Measurements from ENCODE around the gene SLC13A2. TPM values are rescaled to one million over a fixed set of nuclear protein-coding genes. Genes with fewer than 3 reads are reported as not detected.

The SLC13A2 gene
- total RNA-seq, 1 experiment from 2014 or later: not detected

- H3K27ac ChIP-seq (ENCODE audit: insufficient read length, low read depth, low read length): no peak overlapping the region
- H2AFZ ChIP-seq (ENCODE audit: low read length): no peak overlapping the region
- H3K4me2 ChIP-seq (ENCODE audit: insufficient read depth, insufficient read length, low read length): no peak overlapping the region
Measured at GRCh38 chr17:28446716-28447395, 26.6 kb upstream of the SLC13A2 start.

More at GRCh38 chr17:28446716-28447395, 26.6 kb upstream of the SLC13A2 start:
- Histone ChIP-seq H4K8ac (replicated peaks; ENCODE audit: insufficient read length, low read depth, low read length) (no peak overlapping the region), H3K18ac (ENCODE audit: insufficient read length, low read depth, low read length) (no peak overlapping the region), H3K27me3 (ENCODE audit: insufficient read depth, low read length) (no peaks in the 10 kb centered on the region), H4K20me1 (ENCODE audit: control insufficient read depth, insufficient read depth, insufficient read length) (no peaks in the 10 kb centered on the region), H2BK5ac (ENCODE audit: insufficient read length, low read length) (no peak overlapping the region), H3K4ac (ENCODE audit: low read depth, low read length) (no peak overlapping the region), H3K79me1 (ENCODE audit: insufficient read depth, low read depth, low read length, poor library complexity, severe bottlenecking) (no peaks in the 10 kb centered on the region), H2AK5ac (ENCODE audit: insufficient read length, low read length) (no peak overlapping the region), H2BK20ac (ENCODE audit: low read depth, low read length, poor library complexity, severe bottlenecking) (no peak overlapping the region), H3K79me2 (ENCODE audit: insufficient read depth, low read length) (no peaks in the 10 kb centered on the region), H3K23ac (ENCODE audit: insufficient read length, low read depth, low read length) (no peak overlapping the region), H2BK15ac (ENCODE audit: low read depth, low read length) (no peak overlapping the region), H3K23me2 (ENCODE audit: insufficient read length, low read depth, low read length, poor library complexity, severe bottlenecking) (no peaks in the 10 kb centered on the region), H4K5ac (ENCODE audit: insufficient read length, low read depth, low read length) (no peak overlapping the region), H3K9me3 (ENCODE audit: control insufficient read depth, low read depth, low read length) (no peaks in the 10 kb centered on the region), H3K9ac (ENCODE audit: extremely low read depth, insufficient read length, low read length) (no peak overlapping the region), H2BK120ac (ENCODE audit: low read depth, low read length, poor library complexity, severe bottlenecking) (no peak overlapping the region), H3K4me1 (ENCODE audit: insufficient read depth, low read length) (no peaks in the 10 kb centered on the region), H4K91ac (ENCODE audit: insufficient read length, low read depth, low read length) (no peak overlapping the region), H3K56ac (ENCODE audit: insufficient read length, low read depth, low read length) (no peak overlapping the region), H2BK12ac (ENCODE audit: insufficient read length, low read depth, low read length) (no peak overlapping the region), H3K14ac (ENCODE audit: insufficient read depth, low read length) (no peak overlapping the region), H3T11ph (ENCODE audit: low read length) (no peak overlapping the region)
- Mint-ChIP-seq H3K4me3 (no peak overlapping the region), H3K36me3 (ENCODE audit: insufficient read depth in 1 of 3, low read depth in 3 of 3) (no peaks in the 10 kb centered on the region), H3K27me3 (ENCODE audit: low read depth) (peaks cover 10% of the 10 kb centered on the region), H3K27ac (no peak overlapping the region), H3K4me1 (peaks cover 0 to 3% of the 10 kb centered on the region in 2 experiments; a peak in 1 of 4 replicates), H3K9me3 (no peaks in the 10 kb centered on the region; a peak in 1 of 5 replicates)
- TF ChIP-seq CTCF (conservative IDR thresholded peaks at IDR 0.05): no peak
- no CpG with 5 or more reads among the region's 8 CpGs for WGBS (ENCODE audit: extremely low coverage, insufficient read length, low lambda C conversion rate)
- no peak for DNase-seq
